Measurements from ENCODE around the gene NECAB3.

NECAB3 gene

GRCh38 chr20:33696448-33696847, 22.2 kb upstream of the NECAB3 start:
- no peak for DNase-seq

GRCh38 chr20:33694639-33695012, 20.4 kb upstream of the NECAB3 start:
- DNase-seq, result no peak

- DNase-seq, result no peak
Measured at GRCh38 chr20:33693741-33694638, 19.8 kb upstream of the NECAB3 start.

- DNase-seq, result no peak
Measured at GRCh38 chr20:33693289-33693688, 19.1 kb upstream of the NECAB3 start.

GRCh38 chr20:33689973-33690372, 15.7 kb upstream of the NECAB3 start:
- peak; percentile 35 for DNase-seq

- DNase-seq, result no peak
Measured at GRCh38 chr20:33689493-33689892, 15.3 kb upstream of the NECAB3 start.

GRCh38 chr20:33688938-33689424, 14.8 kb upstream of the NECAB3 start:
- DNase-seq, result no peak

- no peak for DNase-seq
Measured at GRCh38 chr20:33687993-33688937, 14.0 kb upstream of the NECAB3 start.

GRCh38 chr20:33687370-33687915, 13.2 kb upstream of the NECAB3 start:
- DNase-seq, result no peak

- no peak for DNase-seq
Measured at GRCh38 chr20:33686984-33687366, 12.7 kb upstream of the NECAB3 start.

GRCh38 chr20:33686100-33686983, 12.1 kb upstream of the NECAB3 start, which contains the start of gene E2F1:
E2F1 (minus strand) TSS chr20:33686385; CDS start chr20:33686264, 121 bp downstream.
- peak; percentile 95 for DNase-seq

- no peak for DNase-seq
Measured at GRCh38 chr20:33685328-33686099, 11.3 kb upstream of the NECAB3 start.

GRCh38 chr20:33684533-33685327, 10.5 kb upstream of the NECAB3 start:
- no peak for DNase-seq

GRCh38 chr20:33681728-33682353, 7.6 kb upstream of the NECAB3 start:
- DNase-seq, result no peak

GRCh38 chr20:33681288-33681687, 7.1 kb upstream of the NECAB3 start:
- DNase-seq, result no peak

- peak; percentile 89 for DNase-seq
Measured at GRCh38 chr20:33680686-33681085, 6.5 kb upstream of the NECAB3 start.

- DNase-seq, result no peak
Measured at GRCh38 chr20:33679758-33680485, 5.7 kb upstream of the NECAB3 start.

GRCh38 chr20:33677991-33678702, 3.9 kb upstream of the NECAB3 start:
- DNase-seq, result no peak
